T-helper 1 cell treated with Interleukin-12 subunit alpha and Interleukin-12 subunit beta and Interleukin-4 antibody, amounts not matched to agents 30 ng/mL and 1 ng/mL, for 36 hours (primary cell): Measurements from ENCODE around the gene JDP2. TPM values are rescaled to one million over a fixed set of nuclear protein-coding genes. Genes with fewer than 3 reads are reported as not detected.

Experiments used
- intact Hi-C: fragments of 100-400 bp; cut with micrococcal nuclease; formaldehyde crosslinking; loops from one replicate; pipeline ENCODE4 v1.15.1; 2024
- total RNA-seq: library from RNA; stranded (reverse); gene quantifications from 2 replicates; pipeline ENCODE4 v1.2.3, GENCODE V29; 2022

Gene JDP2
- total RNA-seq, 1 donor from 2014 or later: 4.0 TPM

GRCh38 chr14:75510547-75510946, 82.7 kb downstream of the JDP2 start:
- intact Hi-C loops: no loop called here

- intact Hi-C loops: no loop called here
These were observed 83.4 kb downstream of the JDP2 start for GRCh38 chr14:75511201-75511600.

GRCh38 chr14:75513911-75514672, 86.3 kb downstream of the JDP2 start:
- intact Hi-C loops: no loop called here

GRCh38 chr14:75514673-75515628, 87.1 kb downstream of the JDP2 start:
- intact Hi-C loops: no loop called here

- intact Hi-C loops: no loop called here
These were observed 87.8 kb downstream of the JDP2 start for GRCh38 chr14:75515629-75515996.

- intact Hi-C loops: loop anchor here (1.0 kb wide), 2 partner anchors 48 to 136 kb away; no protein-coding TSS in a partner anchor
These were observed 90.8 kb downstream of the JDP2 start for GRCh38 chr14:75518625-75519024.

- intact Hi-C loops: no loop called here
These were observed 91.6 kb downstream of the JDP2 start for GRCh38 chr14:75519394-75519793.

GRCh38 chr14:75519826-75520728, 92.3 kb downstream of the JDP2 start:
- intact Hi-C loops: no loop called here

GRCh38 chr14:75520852-75521251, 93.0 kb downstream of the JDP2 start:
- intact Hi-C loops: loop anchor here (1.0 kb wide), 1 partner anchor 38 kb away; no protein-coding TSS in a partner anchor

GRCh38 chr14:75521415-75522199, 93.8 kb downstream of the JDP2 start:
- intact Hi-C loops: loop anchor here (1.0 kb wide), 10 partner anchors 9 to 519 kb away; partner anchors contain the start of genes EIF2B2 and TTLL5

GRCh38 chr14:75522224-75522982, 94.6 kb downstream of the JDP2 start, which contains the start of gene BATF:
BATF (plus strand) TSS chr14:75522469; CDS start chr14:75522683, 214 bp downstream.
- intact Hi-C loops: loop anchor here (1.0 kb wide), 9 partner anchors 8 to 520 kb away; partner anchors contain the start of genes EIF2B2 and TTLL5

- intact Hi-C loops: loop anchor here (1.0 kb wide), 9 partner anchors 7 to 521 kb away; partner anchors contain the start of genes EIF2B2 and TTLL5
These were observed 95.1 kb downstream of the JDP2 start for GRCh38 chr14:75522983-75523318.

Other genes with a start within 250 kb of the JDP2 start
- gene FOS, start 149.2 kb upstream of the JDP2 start, total RNA-seq: 12.7 and 15.5 TPM in 2 replicates
- gene BATF, start 94.4 kb downstream of the JDP2 start, total RNA-seq: 148 and 149 TPM in 2 replicates
- 4.6 and 6.9 TPM in 2 replicates for gene FLVCR2, start 150.6 kb downstream of the JDP2 start, total RNA-seq
- 18.1 and 20.2 TPM in 2 replicates for gene ERG28, start 232.9 kb downstream of the JDP2 start, total RNA-seq
- 31.7 and 32.2 TPM in 2 replicates for gene TTLL5, start 233.2 kb downstream of the JDP2 start, total RNA-seq